MM.1S (cell line): ENCODE results near the gene DBNDD1.
A peak's percentile ranks its signal among the peaks of the same experiment; 100 is the strongest.
"Not testable (repeated sequence)": the region's sequence is repeated elsewhere in the genome, so short reads cannot be mapped to it uniquely, and the experiment has no call there.

ENCODE experiments used
- DNase-seq: peaks from one replicate; pipeline ENCODE4 v3.0.0-alpha.2; 2015
- H2AFZ ChIP-seq: fragments of 300-600 bp; sonication (generic); 2 replicates; pipeline ENCODE4 v1.6.0; 2016; ENCODE audit warnings: antibody characterized with exemption, low read length
- H3F3A ChIP-seq: fragments of 300-600 bp; sonication (generic); 2 replicates; pipeline ENCODE4 v1.6.1; 2016; ENCODE audit warnings: mild to moderate bottlenecking, antibody characterized with exemption, low read length, moderate library complexity, mixed read lengths; ENCODE audit not compliant: insufficient read depth
- H3K27ac ChIP-seq: fragments of 300-600 bp; sonication (generic); 2 replicates; pipeline ENCODE4 v1.5.1; 2016; ENCODE audit warnings: mild to moderate bottlenecking, low read length
- H3K27me3 ChIP-seq: fragments of 300-600 bp; sonication (generic); replicated peaks from 2 replicates; pipeline ENCODE4 v1.6.0; 2016; ENCODE audit warnings: low read length; ENCODE audit not compliant: insufficient read depth
- H3K36me3 ChIP-seq: fragments of 300-600 bp; sonication (generic); replicated peaks from 2 replicates; pipeline ENCODE4 v1.6.1; 2016; ENCODE audit warnings: mild to moderate bottlenecking, low read length, mixed read lengths; ENCODE audit not compliant: insufficient read depth
- H3K4me1 ChIP-seq: fragments of 300-600 bp; sonication (generic); 2 replicates; pipeline ENCODE4 v1.6.1; 2016; ENCODE audit warnings: low read length, mixed read lengths
- H3K4me2 ChIP-seq: fragments of 300-600 bp; sonication (generic); 2 replicates; pipeline ENCODE4 v1.6.0; 2016; ENCODE audit warnings: low read depth, low read length
- H3K4me3 ChIP-seq: fragments of 300-600 bp; sonication (generic); 2 replicates; pipeline ENCODE4 v1.5.1; 2016; ENCODE audit warnings: low read length, mixed read lengths
- H3K79me2 ChIP-seq: fragments of 300-600 bp; sonication (generic); 2 replicates; pipeline ENCODE4 v1.6.1; 2016; ENCODE audit warnings: mixed run types, low read length, mixed read lengths
- H3K9ac ChIP-seq: fragments of 300-600 bp; sonication (generic); 2 replicates; pipeline ENCODE4 v1.6.1; 2016; ENCODE audit warnings: low read length, mixed read lengths
- H3K9me2 ChIP-seq: fragments of 300-600 bp; sonication (generic); replicated peaks from 2 replicates; pipeline ENCODE4 v1.6.1; 2016; ENCODE audit warnings: mild to moderate bottlenecking, low read length, mixed read lengths; ENCODE audit not compliant: insufficient read depth
- H3K9me3 ChIP-seq: fragments of 300-600 bp; sonication (generic); replicated peaks from 2 replicates; pipeline ENCODE4 v1.6.1; 2016; ENCODE audit warnings: mild to moderate bottlenecking, low read length, mixed read lengths; ENCODE audit not compliant: insufficient read depth
- H4K20me1 ChIP-seq: fragments of 300-600 bp; sonication (generic); 2 replicates; pipeline ENCODE4 v1.6.1; 2016; ENCODE audit warnings: mild to moderate bottlenecking, low read length, moderate library complexity, mixed read lengths; ENCODE audit not compliant: insufficient read depth
- EZH2 ChIP-seq: fragments of 300-600 bp; sonication (generic); optimal IDR thresholded peaks from 2 replicates; pipeline ENCODE3; 2017; ENCODE audit warnings: low read depth, mild to moderate bottlenecking, antibody characterized with exemption, low read length, mixed read lengths
- EZH2phosphoT487 ChIP-seq: fragments of 300-600 bp; sonication (generic); IDR thresholded peaks from 2 replicates; pipeline ENCODE4 v1.6.1; 2018; ENCODE audit warnings: antibody characterized with exemption, low read length
- TF ChIP-seq, protein P1 (sequence below): fragments of 300-600 bp; sonication (generic); IDR thresholded peaks from 2 replicates; pipeline ENCODE4 v1.5.1; 2016; ENCODE audit warnings: antibody characterized with exemption, low read length, mixed read lengths

Gene DBNDD1

DNA sequence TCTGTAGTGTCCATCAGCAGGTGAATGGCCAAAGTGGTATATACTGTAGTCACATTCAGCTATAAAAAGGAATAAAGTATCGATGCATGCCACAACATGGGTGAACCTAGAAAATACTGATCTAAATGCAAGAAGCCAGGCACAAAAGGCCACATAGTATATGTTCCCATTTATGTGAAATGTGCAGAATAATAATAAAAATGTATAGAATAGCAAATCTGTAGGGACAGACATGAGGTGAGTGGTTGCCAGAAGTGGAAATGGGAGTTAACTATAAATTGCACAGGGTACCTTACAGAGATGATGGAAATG is 23.1 kb downstream of the DBNDD1 start:
- H3K4me2 ChIP-seq: no peak overlapping the region
- no peak overlapping the region for H3K9ac ChIP-seq
- no peak overlapping the region for H2AFZ ChIP-seq
- TF ChIP-seq, protein P1, sequence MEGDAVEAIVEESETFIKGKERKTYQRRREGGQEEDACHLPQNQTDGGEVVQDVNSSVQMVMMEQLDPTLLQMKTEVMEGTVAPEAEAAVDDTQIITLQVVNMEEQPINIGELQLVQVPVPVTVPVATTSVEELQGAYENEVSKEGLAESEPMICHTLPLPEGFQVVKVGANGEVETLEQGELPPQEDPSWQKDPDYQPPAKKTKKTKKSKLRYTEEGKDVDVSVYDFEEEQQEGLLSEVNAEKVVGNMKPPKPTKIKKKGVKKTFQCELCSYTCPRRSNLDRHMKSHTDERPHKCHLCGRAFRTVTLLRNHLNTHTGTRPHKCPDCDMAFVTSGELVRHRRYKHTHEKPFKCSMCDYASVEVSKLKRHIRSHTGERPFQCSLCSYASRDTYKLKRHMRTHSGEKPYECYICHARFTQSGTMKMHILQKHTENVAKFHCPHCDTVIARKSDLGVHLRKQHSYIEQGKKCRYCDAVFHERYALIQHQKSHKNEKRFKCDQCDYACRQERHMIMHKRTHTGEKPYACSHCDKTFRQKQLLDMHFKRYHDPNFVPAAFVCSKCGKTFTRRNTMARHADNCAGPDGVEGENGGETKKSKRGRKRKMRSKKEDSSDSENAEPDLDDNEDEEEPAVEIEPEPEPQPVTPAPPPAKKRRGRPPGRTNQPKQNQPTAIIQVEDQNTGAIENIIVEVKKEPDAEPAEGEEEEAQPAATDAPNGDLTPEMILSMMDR: no peak
- TF ChIP-seq EZH2phosphoT487 (no peak), EZH2 (no peak)
- no peaks in the 10 kb centered on the region for H3K9me2 ChIP-seq
- no peaks in the 10 kb centered on the region for H3K27me3 ChIP-seq
- H3K36me3 ChIP-seq: no peaks in the 10 kb centered on the region
- peaks cover 12% of the 10 kb centered on the region; the same call in 1 of the 2 replicates for H3F3A ChIP-seq
- H3K79me2 ChIP-seq: no peaks in the 10 kb centered on the region
- DNase-seq: no peak
- peak overlapping the region; percentile 57; the same call in 1 of the 2 replicates for H3K27ac ChIP-seq
- no peak overlapping the region for H3K4me3 ChIP-seq
- H3K9me3 ChIP-seq: no peaks in the 10 kb centered on the region
- H3K4me1 ChIP-seq: no peaks in the 10 kb centered on the region
- no peaks in the 10 kb centered on the region for H4K20me1 ChIP-seq

DNA sequence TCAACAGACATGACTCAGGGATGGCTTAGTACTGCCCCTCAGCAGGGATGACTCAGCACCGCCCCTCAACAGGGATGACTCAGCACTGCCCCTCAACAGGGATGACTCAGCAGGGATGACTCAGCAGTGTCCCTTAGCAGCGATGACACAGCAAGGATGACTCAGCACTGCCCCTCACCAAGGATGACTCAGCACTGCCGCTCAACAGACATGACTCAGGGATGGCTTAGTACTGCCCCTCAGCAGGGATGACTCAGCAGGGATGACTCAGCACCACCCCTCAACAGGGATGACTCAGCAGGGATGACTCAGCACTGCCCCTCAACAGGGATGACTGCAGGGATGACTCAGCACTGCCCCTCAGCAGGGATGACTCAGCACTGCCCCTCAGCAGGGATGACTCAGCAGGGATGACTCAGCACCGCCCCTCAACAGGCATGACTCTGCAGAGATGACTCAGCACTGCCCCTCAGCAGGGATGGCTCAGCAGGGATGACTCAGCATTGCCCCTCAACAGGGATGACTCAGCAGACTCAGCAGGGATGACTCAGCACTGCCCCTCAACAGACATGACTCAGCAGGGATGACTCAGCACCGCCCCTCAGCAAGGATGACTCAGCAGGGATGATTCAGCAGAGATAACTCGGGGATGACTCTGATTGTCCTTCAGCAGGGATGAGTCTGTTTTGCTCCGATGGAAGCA is 23.6 kb downstream of the DBNDD1 start:
- not testable (repeated sequence) for H3K27me3 ChIP-seq, H3K79me2 ChIP-seq, H3K36me3 ChIP-seq, H2AFZ ChIP-seq, H3K4me2 ChIP-seq, H3K4me1 ChIP-seq, H3K9ac ChIP-seq, H3K4me3 ChIP-seq, DNase-seq, H4K20me1 ChIP-seq, H3K9me2 ChIP-seq, H3K9me3 ChIP-seq
- H3F3A ChIP-seq: peaks cover 12% of the 10 kb centered on the region; the same call in 1 of the 2 replicates
- H3K27ac ChIP-seq: peak overlapping the region; percentile 57; the same call in 1 of the 2 replicates

DNA sequence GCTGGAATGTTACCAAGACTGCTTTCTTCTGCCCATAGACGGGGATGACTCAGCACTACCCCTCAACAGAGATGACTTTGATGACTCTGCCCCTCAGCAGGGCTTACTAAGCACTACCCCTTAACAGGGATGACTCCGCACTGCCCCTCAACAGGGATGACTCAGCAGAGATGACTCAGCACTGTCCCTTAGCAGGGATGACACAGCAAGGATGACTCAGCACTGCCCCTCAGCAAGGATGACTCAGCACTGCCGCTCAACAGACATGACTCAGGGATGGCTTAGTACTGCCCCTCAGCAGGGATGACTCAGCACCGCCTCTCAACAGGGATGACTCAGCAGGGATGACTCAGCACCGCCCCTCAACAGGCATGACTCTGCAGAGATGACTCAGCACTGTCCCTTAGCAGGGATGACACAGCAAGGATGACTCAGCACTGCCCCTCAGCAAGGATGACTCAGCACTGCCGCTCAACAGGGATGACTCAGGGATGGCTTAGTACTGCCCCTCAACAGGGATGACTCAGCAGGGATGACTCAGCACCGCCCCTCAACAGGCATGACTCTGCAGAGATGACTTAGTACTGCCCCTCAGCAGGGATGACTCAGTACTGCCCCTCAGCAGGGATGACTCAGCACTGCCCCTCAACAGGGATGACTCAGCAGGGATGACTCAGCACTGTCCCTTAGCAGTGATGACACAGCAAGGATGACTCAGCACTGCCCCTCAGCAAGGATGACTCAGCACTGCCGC is 24.4 kb downstream of the DBNDD1 start:
- H3K4me3 ChIP-seq, H3K4me1 ChIP-seq, H4K20me1 ChIP-seq, H3K36me3 ChIP-seq, H3K9ac ChIP-seq, H3K27me3 ChIP-seq, H3K79me2 ChIP-seq, H3K4me2 ChIP-seq, H3K9me3 ChIP-seq, H3K9me2 ChIP-seq, H2AFZ ChIP-seq: not testable (repeated sequence)
- DNase-seq: peak; percentile 18
- H3K27ac ChIP-seq: peak overlapping the region; percentile 57; the same call in 1 of the 2 replicates
- peaks cover 12% of the 10 kb centered on the region; the same call in 1 of the 2 replicates for H3F3A ChIP-seq

DNA sequence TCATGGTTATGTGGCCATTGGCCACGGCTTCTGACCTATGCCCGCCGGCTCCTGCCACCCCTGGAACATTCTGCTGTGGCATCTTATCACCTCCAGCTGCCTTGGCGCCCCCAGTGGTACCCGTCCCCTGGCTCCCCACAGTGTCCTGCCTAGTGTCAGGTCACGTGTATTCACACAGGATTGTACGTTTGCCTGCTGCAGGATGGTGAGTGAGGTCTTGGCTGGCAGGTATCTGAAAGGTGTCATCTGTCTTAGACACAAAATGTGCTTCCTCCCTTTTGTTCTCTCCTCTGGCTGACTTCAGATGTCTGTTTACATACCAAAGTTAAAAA is 24.9 kb downstream of the DBNDD1 start:
- Histone ChIP-seq H3K4me1 (no peaks in the 10 kb centered on the region), H2AFZ (no peak overlapping the region), H3K4me3 (no peak overlapping the region), H3K4me2 (no peak overlapping the region), H3K27ac (peak overlapping the region; percentile 57; the same call in 1 of the 2 replicates), H3K27me3 (no peaks in the 10 kb centered on the region), H3K9me2 (no peaks in the 10 kb centered on the region), H3F3A (peaks cover 12% of the 10 kb centered on the region; the same call in 1 of the 2 replicates), H4K20me1 (no peaks in the 10 kb centered on the region), H3K36me3 (no peaks in the 10 kb centered on the region), H3K79me2 (no peaks in the 10 kb centered on the region), H3K9ac (no peak overlapping the region), H3K9me3 (no peaks in the 10 kb centered on the region)
- no peak for DNase-seq
- TF ChIP-seq EZH2phosphoT487 (no peak), EZH2 (no peak)
- TF ChIP-seq, protein P1: no peak
